Loucy (cell line): ENCODE data around the gene TMSB15B.
"Not testable (repeated sequence)": the region's sequence is repeated elsewhere in the genome, so short reads cannot be mapped to it uniquely, and the experiment has no call there.

Source experiments
- H2AFZ ChIP-seq: fragments of 200-600 bp; sonication (generic); 2 replicates; pipeline ENCODE4 v1.6.0; 2016; ENCODE audit warnings: antibody characterized with exemption, mild to moderate bottlenecking, low read length, moderate library complexity
- H3F3A ChIP-seq: fragments of 200-600 bp; 2 replicates; pipeline ENCODE4 v1.6.0; 2016; ENCODE audit warnings: antibody characterized with exemption, low read depth, mild to moderate bottlenecking
- H3K27me3 ChIP-seq: fragments of 200-600 bp; sonication (generic); 2 replicates; pipeline ENCODE4 v1.6.1; 2014; ENCODE audit warnings: low read length, mild to moderate bottlenecking; ENCODE audit not compliant: insufficient read depth, poor library complexity, severe bottlenecking
- H3K36me3 ChIP-seq: fragments of 200-600 bp; sonication (generic); 2 replicates; pipeline ENCODE4 v1.6.1; 2016; ENCODE audit warnings: low read length; ENCODE audit not compliant: insufficient read depth
- H3K4me1 ChIP-seq: fragments of 200-600 bp; sonication (generic); 2 replicates; pipeline ENCODE4 v1.5.1; 2014; ENCODE audit warnings: low read length, mild to moderate bottlenecking; ENCODE audit not compliant: insufficient read depth, poor library complexity, severe bottlenecking
- H3K4me2 ChIP-seq: fragments of 200-600 bp; sonication (generic); 2 replicates; pipeline ENCODE4 v1.6.0; 2014; ENCODE audit warnings: antibody characterized with exemption, low read length, low read depth, mild to moderate bottlenecking; ENCODE audit not compliant: poor library complexity, severe bottlenecking
- H3K4me3 ChIP-seq: fragments of 200-600 bp; sonication (generic); 2 replicates; pipeline ENCODE4 v1.5.1; 2014; ENCODE audit warnings: low read length, mild to moderate bottlenecking, mixed read lengths; ENCODE audit not compliant: poor library complexity, severe bottlenecking
- H3K79me2 ChIP-seq: fragments of 200-600 bp; sonication (generic); 2 replicates; pipeline ENCODE4 v1.6.1; 2014; ENCODE audit warnings: low read length; ENCODE audit not compliant: insufficient read depth
- H3K9ac ChIP-seq: fragments of 200-600 bp; sonication (generic); 2 replicates; pipeline ENCODE4 v1.6.0; 2014; ENCODE audit warnings: mild to moderate bottlenecking, low read depth, low read length, moderate library complexity; ENCODE audit not compliant: poor library complexity, severe bottlenecking
- H3K9me2 ChIP-seq: fragments of 200-600 bp; sonication (generic); replicated peaks from 2 replicates; pipeline ENCODE4 v1.6.1; 2016; ENCODE audit warnings: low read depth, low read length, mixed read lengths
- H3K9me3 ChIP-seq: fragments of 200-600 bp; sonication (generic); 2 replicates; pipeline ENCODE4 v1.6.1; 2014; ENCODE audit warnings: mild to moderate bottlenecking, antibody characterized with exemption, low read length, low read depth; ENCODE audit not compliant: insufficient read depth
- H4K20me1 ChIP-seq: fragments of 200-600 bp; sonication (generic); 2 replicates; pipeline ENCODE4 v1.6.0; 2014; ENCODE audit warnings: antibody characterized with exemption, low read length, mild to moderate bottlenecking; ENCODE audit not compliant: insufficient read depth, poor library complexity, severe bottlenecking
- CTCF ChIP-seq: fragments of 200-600 bp; sonication (generic); conservative IDR thresholded peaks from 2 replicates; pipeline ENCODE4 v1.5.1; 2014; ENCODE audit warnings: mild to moderate bottlenecking, antibody characterized with exemption, low read length
- EZH2phosphoT487 ChIP-seq: fragments of 200-600 bp; IDR thresholded peaks from 2 replicates; pipeline ENCODE4 v1.6.1; 2018; ENCODE audit warnings: antibody characterized with exemption, mild to moderate bottlenecking, moderate library complexity, borderline replicate concordance

TMSB15B gene

GRCh38 chrX:103927633-103928032, 34.8 kb upstream of the TMSB15B start:
- H3K9me2 ChIP-seq, result no peaks in the 10 kb centered on the region
- no peak overlapping the region for H2AFZ ChIP-seq
- H3K4me3 ChIP-seq, result no peak overlapping the region

GRCh38 chrX:103932133-103932532, 30.3 kb upstream of the TMSB15B start:
- peaks cover 3% of the 10 kb centered on the region; the same call in 1 of the 2 replicates for H3K36me3 ChIP-seq
- H3K4me2 ChIP-seq, result no peak overlapping the region
- H4K20me1 ChIP-seq, result peaks cover 9% of the 10 kb centered on the region
- no peaks in the 10 kb centered on the region for H3K4me1 ChIP-seq
- TF ChIP-seq EZH2phosphoT487 (no peak), CTCF (no peak)
- no peak overlapping the region for H3K4me3 ChIP-seq
- H3K9me3 ChIP-seq, result no peaks in the 10 kb centered on the region
- H3K79me2 ChIP-seq, result peaks cover 83% of the 10 kb centered on the region
- H3F3A ChIP-seq, result no peaks in the 10 kb centered on the region
- H3K9me2 ChIP-seq, result no peaks in the 10 kb centered on the region
- H2AFZ ChIP-seq, result no peak overlapping the region
- H3K9ac ChIP-seq, result no peak overlapping the region
- H3K27me3 ChIP-seq, result no peaks in the 10 kb centered on the region

More at GRCh38 chrX:103927633-103928032, 34.8 kb upstream of the TMSB15B start:
- Histone ChIP-seq H3F3A (no peaks in the 10 kb centered on the region), H3K79me2 (peaks cover 85% of the 10 kb centered on the region), H3K27me3 (no peaks in the 10 kb centered on the region), H3K9ac (no peak overlapping the region), H3K4me1 (peaks cover 30% of the 10 kb centered on the region), H3K36me3 (peaks cover 3% of the 10 kb centered on the region; the same call in 1 of the 2 replicates), H4K20me1 (peaks cover 18% of the 10 kb centered on the region), H3K4me2 (peak overlapping the region; percentile 64), H3K9me3 (no peaks in the 10 kb centered on the region)
- TF ChIP-seq CTCF, result no peak
- no peak for TF ChIP-seq EZH2phosphoT487

GRCh38 chrX:103940257-103940656, 22.2 kb upstream of the TMSB15B start:
- not testable (repeated sequence) for H2AFZ ChIP-seq, H3K27me3 ChIP-seq, H3K4me1 ChIP-seq, H3K4me2 ChIP-seq, H4K20me1 ChIP-seq, H3K36me3 ChIP-seq, H3K9me2 ChIP-seq, H3K9me3 ChIP-seq, H3K9ac ChIP-seq, H3K4me3 ChIP-seq, H3F3A ChIP-seq
- peaks cover 70% of the 10 kb centered on the region for H3K79me2 ChIP-seq

- H3K27me3 ChIP-seq, result no peaks in the 10 kb centered on the region
- H4K20me1 ChIP-seq, result peaks cover 7% of the 10 kb centered on the region
- H3K4me2 ChIP-seq, result no peak overlapping the region
- H3K4me1 ChIP-seq, result peaks cover 8% of the 10 kb centered on the region
- no peaks in the 10 kb centered on the region for H3F3A ChIP-seq
- H3K4me3 ChIP-seq, result no peak overlapping the region
- no peaks in the 10 kb centered on the region for H3K9me2 ChIP-seq
- no peak overlapping the region for H3K9ac ChIP-seq
- peak; percentile 61 for TF ChIP-seq CTCF
- TF ChIP-seq EZH2phosphoT487, result no peak
- H2AFZ ChIP-seq, result no peak overlapping the region
- no peaks in the 10 kb centered on the region for H3K36me3 ChIP-seq
- H3K9me3 ChIP-seq, result no peaks in the 10 kb centered on the region
- peaks cover 65% of the 10 kb centered on the region for H3K79me2 ChIP-seq
Measured at GRCh38 chrX:103941201-103941975, 21.0 kb upstream of the TMSB15B start.
